Stimulated activated CD8-positive, alpha-beta memory T cell treated with anti-CD3 and anti-CD28 coated beads, Interleukin-12 subunit alpha, Interleukin-12 subunit beta, amount 100 ng/mL, for 1 hour (primary cell): ENCODE data around the gene POU2F2.
A peak's percentile ranks its signal among the peaks of the same experiment; 100 is the strongest.

Experiments used
- DNase-seq: peaks from one replicate; pipeline ENCODE4 v3.0.0-alpha.2; 2020; ENCODE audit warnings: low read depth

The POU2F2 gene

GRCh38 chr19:42132030-42132628, at the start of gene POU2F2:
POU2F2 (minus strand) TSS chr19:42132446; CDS start chr19:42132411, 35 bp downstream.
- peak; percentile 88 for DNase-seq

- DNase-seq: no peak
These were observed 46.8 kb upstream of the POU2F2 start for GRCh38 chr19:42178791-42179674.

- no peak for DNase-seq
These were observed 45.4 kb upstream of the POU2F2 start for GRCh38 chr19:42177686-42178019.

- DNase-seq: peak; percentile 53
These were observed 44.9 kb upstream of the POU2F2 start for GRCh38 chr19:42176990-42177685.

GRCh38 chr19:42176649-42176989, 44.4 kb upstream of the POU2F2 start:
- DNase-seq: no peak

- no peak for DNase-seq
These were observed 43.9 kb upstream of the POU2F2 start for GRCh38 chr19:42175952-42176648.

- no peak for DNase-seq
These were observed 42.9 kb upstream of the POU2F2 start for GRCh38 chr19:42174958-42175734.

GRCh38 chr19:42174188-42174587, 41.9 kb upstream of the POU2F2 start:
- no peak for DNase-seq

- no peak for DNase-seq
These were observed 41.4 kb upstream of the POU2F2 start for GRCh38 chr19:42173695-42174094.

GRCh38 chr19:42172261-42172660, 40.0 kb upstream of the POU2F2 start:
- DNase-seq: no peak

GRCh38 chr19:42170715-42171114, 38.5 kb upstream of the POU2F2 start:
- DNase-seq: no peak

GRCh38 chr19:42169486-42170413, 37.5 kb upstream of the POU2F2 start:
- no peak for DNase-seq

GRCh38 chr19:42168206-42168605, 36.0 kb upstream of the POU2F2 start:
- no peak for DNase-seq

GRCh38 chr19:42166316-42166715, 34.1 kb upstream of the POU2F2 start:
- DNase-seq: no peak

- DNase-seq: no peak
These were observed 32.9 kb upstream of the POU2F2 start for GRCh38 chr19:42165146-42165545.

- DNase-seq: no peak
These were observed 29.5 kb upstream of the POU2F2 start for GRCh38 chr19:42161616-42162263.

- no peak for DNase-seq
These were observed 27.7 kb upstream of the POU2F2 start for GRCh38 chr19:42159942-42160341.

GRCh38 chr19:42158926-42159325, 26.7 kb upstream of the POU2F2 start:
- no peak for DNase-seq

- DNase-seq: no peak
These were observed 24.3 kb upstream of the POU2F2 start for GRCh38 chr19:42156571-42156970.

GRCh38 chr19:42155796-42156195, 23.6 kb upstream of the POU2F2 start:
- no peak for DNase-seq
